Osteoblast (primary cell): ENCODE data around the gene HLA-DQA1. TPM values are rescaled to one million over a fixed set of nuclear protein-coding genes. Genes with fewer than 3 reads are reported as not detected.

Experiments
- DNase-seq: peaks from one replicate; pipeline ENCODE4 v3.0.0; 2011; ENCODE audit warnings: low spot score, mixed read lengths; ENCODE audit not compliant: insufficient read length; ENCODE audit errors: missing footprints
- H2AFZ ChIP-seq: 2 replicates; pipeline ENCODE4 v1.6.0; 2011; ENCODE audit warnings: mild to moderate bottlenecking, low read length
- H3K27ac ChIP-seq: 2 replicates; pipeline ENCODE4 v1.5.1; 2011; ENCODE audit warnings: mild to moderate bottlenecking, low read depth, low read length, moderate library complexity
- H3K27me3 ChIP-seq: 2 replicates; pipeline ENCODE4 v1.6.0; 2012; ENCODE audit warnings: mild to moderate bottlenecking, control low read depth, inconsistent platforms, low read length, moderate library complexity; ENCODE audit not compliant: insufficient read depth
- H3K36me3 ChIP-seq: 2 replicates; pipeline ENCODE4 v1.5.1; 2011; ENCODE audit warnings: mild to moderate bottlenecking, low read length, control low read depth, moderate library complexity; ENCODE audit not compliant: insufficient read depth
- H3K4me1 ChIP-seq: 2 replicates; pipeline ENCODE4 v1.5.1; 2011; ENCODE audit warnings: mild to moderate bottlenecking, low read length, control low read depth, moderate library complexity; ENCODE audit not compliant: insufficient read depth
- H3K4me2 ChIP-seq: 2 replicates; pipeline ENCODE4 v1.6.0; 2011; ENCODE audit warnings: mild to moderate bottlenecking, low read length; ENCODE audit not compliant: insufficient read depth
- H3K4me3 ChIP-seq: fragments of 200-600 bp; sonication (generic); 3 replicates; pipeline ENCODE4 v1.5.1; 2012; ENCODE audit warnings: mild to moderate bottlenecking, low read length, inconsistent platforms; ENCODE audit not compliant: insufficient read depth
- H3K79me2 ChIP-seq: 2 replicates; pipeline ENCODE4 v1.6.0; 2012; ENCODE audit warnings: mild to moderate bottlenecking, low read length, control low read depth, inconsistent platforms; ENCODE audit not compliant: insufficient read depth
- H3K9me3 ChIP-seq: 2 replicates; pipeline ENCODE4 v1.5.1; 2011; ENCODE audit warnings: low read depth, low read length, control low read depth
- H4K20me1 ChIP-seq: 2 replicates; pipeline ENCODE4 v1.6.0; 2012; ENCODE audit warnings: mild to moderate bottlenecking, low read length, control low read depth; ENCODE audit not compliant: insufficient read depth
- total RNA-seq: library from RNA; depleted of rRNA; stranded (reverse); fragments of >200 nt; gene quantifications from 2 replicates; pipeline ENCODE4 v1.2.3, GENCODE V29; 2012
- TF ChIP-seq, protein P1 (sequence below): IDR thresholded peaks from 2 replicates; pipeline ENCODE4 v1.5.1; 2011; ENCODE audit warnings: mild to moderate bottlenecking, low read depth, low read length, moderate library complexity; ENCODE audit errors: extremely low read depth

Gene HLA-DQA1
- total RNA-seq, 1 donor: not detected

DNA sequence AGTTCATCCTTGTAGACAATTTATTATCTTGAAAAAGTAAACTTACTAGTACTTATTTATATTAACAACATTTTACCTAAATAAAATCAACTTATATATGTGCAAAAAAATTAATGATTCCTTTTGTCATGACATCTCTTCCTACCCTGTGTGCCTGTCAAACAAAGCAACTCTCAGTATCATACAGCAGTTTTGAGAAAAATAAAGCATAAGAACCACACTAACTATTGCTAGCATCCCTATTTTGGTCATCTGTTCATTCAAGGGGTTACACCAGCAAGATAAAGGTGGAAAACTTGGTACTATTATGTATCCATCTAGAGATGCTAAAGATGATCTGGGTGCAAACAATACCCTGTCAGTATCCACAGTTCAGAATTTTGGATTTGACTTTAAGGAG lies 40.2 kb upstream of the HLA-DQA1 start:
- Histone ChIP-seq H3K27me3 (no peaks in the 10 kb centered on the region), H2AFZ (no peak overlapping the region), H3K4me1 (no peaks in the 10 kb centered on the region), H3K4me2 (no peak overlapping the region), H3K27ac (no peak overlapping the region), H3K79me2 (no peaks in the 10 kb centered on the region), H3K9me3 (no peaks in the 10 kb centered on the region), H4K20me1 (no peaks in the 10 kb centered on the region), H3K4me3 (no peak overlapping the region), H3K36me3 (no peaks in the 10 kb centered on the region)
- no peak for DNase-seq
- TF ChIP-seq, protein P1, sequence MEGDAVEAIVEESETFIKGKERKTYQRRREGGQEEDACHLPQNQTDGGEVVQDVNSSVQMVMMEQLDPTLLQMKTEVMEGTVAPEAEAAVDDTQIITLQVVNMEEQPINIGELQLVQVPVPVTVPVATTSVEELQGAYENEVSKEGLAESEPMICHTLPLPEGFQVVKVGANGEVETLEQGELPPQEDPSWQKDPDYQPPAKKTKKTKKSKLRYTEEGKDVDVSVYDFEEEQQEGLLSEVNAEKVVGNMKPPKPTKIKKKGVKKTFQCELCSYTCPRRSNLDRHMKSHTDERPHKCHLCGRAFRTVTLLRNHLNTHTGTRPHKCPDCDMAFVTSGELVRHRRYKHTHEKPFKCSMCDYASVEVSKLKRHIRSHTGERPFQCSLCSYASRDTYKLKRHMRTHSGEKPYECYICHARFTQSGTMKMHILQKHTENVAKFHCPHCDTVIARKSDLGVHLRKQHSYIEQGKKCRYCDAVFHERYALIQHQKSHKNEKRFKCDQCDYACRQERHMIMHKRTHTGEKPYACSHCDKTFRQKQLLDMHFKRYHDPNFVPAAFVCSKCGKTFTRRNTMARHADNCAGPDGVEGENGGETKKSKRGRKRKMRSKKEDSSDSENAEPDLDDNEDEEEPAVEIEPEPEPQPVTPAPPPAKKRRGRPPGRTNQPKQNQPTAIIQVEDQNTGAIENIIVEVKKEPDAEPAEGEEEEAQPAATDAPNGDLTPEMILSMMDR: no peak

DNA sequence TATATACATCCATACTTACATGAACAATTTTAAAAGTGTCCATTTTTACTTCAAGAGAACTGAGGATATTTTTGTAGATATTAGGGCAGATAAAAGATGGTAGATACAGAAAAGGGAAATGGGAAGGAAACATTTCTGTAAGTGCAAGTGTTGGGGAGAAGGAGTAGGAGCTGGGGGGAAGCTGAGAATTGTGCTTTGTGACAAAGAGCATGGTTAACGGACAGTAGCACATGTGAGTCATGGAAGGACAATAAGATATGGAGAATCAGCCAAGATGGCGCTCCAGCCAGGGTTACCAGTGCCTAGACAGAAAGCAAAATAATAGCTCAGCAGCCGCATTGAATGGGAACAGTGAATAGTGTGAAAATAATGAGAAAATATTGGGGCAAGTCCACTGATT lies 34.8 kb upstream of the HLA-DQA1 start:
- H3K4me2 ChIP-seq: no peak overlapping the region
- no peaks in the 10 kb centered on the region for H3K79me2 ChIP-seq
- no peaks in the 10 kb centered on the region for H3K9me3 ChIP-seq
- no peak overlapping the region for H3K27ac ChIP-seq
- peaks cover 4% of the 10 kb centered on the region for H3K27me3 ChIP-seq
- no peaks in the 10 kb centered on the region for H4K20me1 ChIP-seq
- no peaks in the 10 kb centered on the region for H3K4me1 ChIP-seq
- H3K36me3 ChIP-seq: no peaks in the 10 kb centered on the region
- H2AFZ ChIP-seq: no peak overlapping the region
- TF ChIP-seq, protein P1: no peak
- H3K4me3 ChIP-seq: no peak overlapping the region
- no peak for DNase-seq

DNA sequence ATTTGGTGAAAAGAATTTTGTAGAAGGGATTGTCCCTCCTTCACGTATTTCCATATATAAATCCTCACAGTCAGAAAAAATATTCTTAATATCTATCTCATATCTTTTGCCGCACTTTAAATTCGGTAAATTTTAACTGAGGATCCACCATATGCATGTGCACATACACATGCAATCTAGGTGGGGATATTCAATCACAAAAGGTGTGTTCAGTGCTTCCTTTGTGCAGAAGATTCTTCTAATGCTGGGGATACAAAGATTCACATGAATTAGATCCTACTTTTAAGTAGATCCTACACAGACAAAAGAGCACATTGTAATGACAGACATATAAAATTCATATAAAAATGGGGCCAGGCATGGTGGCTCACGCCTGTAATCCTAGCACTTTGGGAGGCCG lies 34.0 kb upstream of the HLA-DQA1 start:
- H3K27me3 ChIP-seq: peaks cover 4% of the 10 kb centered on the region
- no peak overlapping the region for H3K4me2 ChIP-seq
- TF ChIP-seq, protein P1: no peak
- DNase-seq: no peak
- H3K9me3 ChIP-seq: no peaks in the 10 kb centered on the region
- no peaks in the 10 kb centered on the region for H4K20me1 ChIP-seq
- H3K4me1 ChIP-seq: no peaks in the 10 kb centered on the region
- no peaks in the 10 kb centered on the region for H3K79me2 ChIP-seq
- H3K36me3 ChIP-seq: no peaks in the 10 kb centered on the region
- no peak overlapping the region for H3K4me3 ChIP-seq
- H3K27ac ChIP-seq: no peak overlapping the region
- H2AFZ ChIP-seq: no peak overlapping the region

DNA sequence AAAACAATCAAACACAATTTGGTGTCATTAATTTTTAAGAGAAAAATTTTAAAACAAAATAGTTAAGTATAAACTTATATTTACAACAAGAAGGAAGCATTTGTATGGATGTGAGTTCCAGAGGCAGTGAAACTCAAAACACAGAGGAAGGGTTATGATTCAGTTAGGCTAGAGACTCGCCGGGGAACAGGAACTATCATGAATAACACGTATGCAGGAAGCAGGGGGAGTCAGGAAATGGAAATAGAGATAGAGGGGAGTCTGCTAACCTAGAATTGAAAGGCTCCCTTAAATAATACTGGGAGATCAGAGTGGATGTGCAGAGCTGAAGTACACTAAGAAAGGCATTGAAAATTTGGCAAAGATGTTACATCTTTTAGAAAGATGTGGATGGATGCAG lies 33.3 kb upstream of the HLA-DQA1 start:
- Histone ChIP-seq H3K36me3 (no peaks in the 10 kb centered on the region), H3K4me2 (no peak overlapping the region), H3K4me1 (no peaks in the 10 kb centered on the region), H3K27ac (no peak overlapping the region), H3K79me2 (no peaks in the 10 kb centered on the region), H3K27me3 (peaks cover 4% of the 10 kb centered on the region), H4K20me1 (no peaks in the 10 kb centered on the region), H2AFZ (no peak overlapping the region), H3K9me3 (no peaks in the 10 kb centered on the region), H3K4me3 (no peak overlapping the region)
- DNase-seq: no peak
- TF ChIP-seq, protein P1: no peak
